HCT116 (cell line): ENCODE data around the gene KRT39.

Experiments
- CTCF ChIP-seq, 3 experiments: fragments of 200-600 bp in 1 of 3; sonication (generic) in 1 of 3; IDR thresholded peaks in 2 of 3; conservative IDR thresholded peaks in 1 of 3; 2 replicates each; pipeline ENCODE4 v1.5.1; 2012 to 2017; ENCODE audit warnings: low read depth in 2 of 3, low read length in 2 of 3, antibody characterized with exemption in 1 of 3, borderline replicate concordance in 1 of 3, control low read depth in 1 of 3, mild to moderate bottlenecking in 1 of 3, mixed read lengths in 1 of 3, mixed run types in 1 of 3, moderate library complexity in 1 of 3; ENCODE audit not compliant: insufficient read depth in 1 of 3
- EZH2 ChIP-seq: fragments of 200-600 bp; sonication (generic); IDR thresholded peaks from 2 replicates; pipeline ENCODE4 v1.6.1; 2017; ENCODE audit warnings: antibody characterized with exemption, mixed run types
- EZH2phosphoT487 ChIP-seq: fragments of 200-600 bp; IDR thresholded peaks from 2 replicates; pipeline ENCODE4 v1.6.1; 2018; ENCODE audit warnings: antibody characterized with exemption, borderline replicate concordance
- MAX ChIP-seq: IDR thresholded peaks from 2 replicates; pipeline ENCODE4 v1.6.1; 2012
- POLR2A ChIP-seq: IDR thresholded peaks from 2 replicates; pipeline ENCODE4 v1.7.0; 2011; ENCODE audit warnings: borderline replicate concordance; ENCODE audit not compliant: insufficient read depth, insufficient read length; ENCODE audit errors: extremely low read depth
- POLR2AphosphoS5 ChIP-seq: IDR thresholded peaks from 2 replicates; pipeline ENCODE4 v1.6.1; 2011; ENCODE audit warnings: mild to moderate bottlenecking, low read depth, low read length, moderate library complexity
- RAD21 ChIP-seq: IDR thresholded peaks from 2 replicates; pipeline ENCODE4 v1.6.1; 2012; ENCODE audit warnings: low read depth, mild to moderate bottlenecking
- SRF ChIP-seq: IDR thresholded peaks from 2 replicates; pipeline ENCODE4 v1.6.1; 2012; ENCODE audit warnings: low read depth
- YY1 ChIP-seq: IDR thresholded peaks from 2 replicates; pipeline ENCODE4 v1.6.1; 2011; ENCODE audit warnings: low read length, low read depth, moderate library complexity, mild to moderate bottlenecking; ENCODE audit not compliant: insufficient replicate concordance; ENCODE audit errors: extremely low read depth
- ZFX ChIP-seq: fragments of 450-650 bp; IDR thresholded peaks from 2 replicates; pipeline ENCODE4 v1.6.1; 2017

GRCh38 chr17:41009301-41009760 is 42.6 kb upstream of the KRT39 start:
- TF ChIP-seq CTCF (IDR thresholded peaks at IDR 0.05 in 2 of 3, conservative IDR thresholded peaks at IDR 0.05 in 1 of 3; ENCODE audit: borderline replicate concordance in 1 of 3, insufficient read depth in 1 of 3, low read depth in 2 of 3, low read length in 2 of 3) (no peak), POLR2AphosphoS5 (no peak), YY1 (no peak), ZFX (no peak), MAX (no peak), EZH2phosphoT487 (no peak), POLR2A (no peak), RAD21 (no peak), EZH2 (no peak), SRF (no peak)
